Measurements from ENCODE around the gene CD274.
"Not testable (repeated sequence)": the region's sequence is repeated elsewhere in the genome, so short reads cannot be mapped to it uniquely, and the experiment has no call there.

CD274 gene

GRCh38 chr9:5468850-5469249 is 18.5 kb downstream of the CD274 start:
- DNase-seq = no peak

DNA sequence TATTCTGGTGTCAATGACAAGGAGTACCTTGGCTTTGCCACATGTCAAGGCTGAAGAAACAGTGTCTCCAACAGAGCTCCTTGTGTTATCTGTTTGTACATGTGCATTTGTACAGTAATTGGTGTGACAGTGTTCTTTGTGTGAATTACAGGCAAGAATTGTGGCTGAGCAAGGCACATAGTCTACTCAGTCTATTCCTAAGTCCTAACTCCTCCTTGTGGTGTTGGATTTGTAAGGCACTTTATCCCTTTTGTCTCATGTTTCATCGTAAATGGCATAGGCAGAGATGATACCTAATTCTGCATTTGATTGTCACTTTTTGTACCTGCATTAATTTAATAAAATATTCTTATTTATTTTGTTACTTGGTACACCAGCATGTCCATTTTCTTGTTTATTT is 19.8 kb downstream of the CD274 start:
- no peak for DNase-seq

DNA sequence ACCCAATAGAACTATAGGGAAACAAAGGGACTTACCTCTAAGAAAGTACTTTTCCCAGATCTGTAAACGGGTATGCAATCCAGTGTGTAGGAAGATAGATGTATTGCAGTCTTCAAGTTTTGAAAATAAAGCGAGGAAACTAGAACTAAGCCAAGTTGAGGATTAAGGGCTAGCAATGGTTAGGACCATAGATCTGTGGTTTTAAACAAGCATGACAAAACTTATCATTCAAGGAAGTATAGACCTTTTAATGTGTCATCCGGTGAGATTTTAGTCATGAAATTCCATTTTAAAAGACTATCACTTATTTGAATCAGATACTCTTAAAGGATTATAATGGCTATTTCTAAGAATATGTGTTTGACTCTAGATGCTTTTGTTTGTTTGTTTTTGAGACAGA is 20.5 kb downstream of the CD274 start:
- no peak for DNase-seq

DNA sequence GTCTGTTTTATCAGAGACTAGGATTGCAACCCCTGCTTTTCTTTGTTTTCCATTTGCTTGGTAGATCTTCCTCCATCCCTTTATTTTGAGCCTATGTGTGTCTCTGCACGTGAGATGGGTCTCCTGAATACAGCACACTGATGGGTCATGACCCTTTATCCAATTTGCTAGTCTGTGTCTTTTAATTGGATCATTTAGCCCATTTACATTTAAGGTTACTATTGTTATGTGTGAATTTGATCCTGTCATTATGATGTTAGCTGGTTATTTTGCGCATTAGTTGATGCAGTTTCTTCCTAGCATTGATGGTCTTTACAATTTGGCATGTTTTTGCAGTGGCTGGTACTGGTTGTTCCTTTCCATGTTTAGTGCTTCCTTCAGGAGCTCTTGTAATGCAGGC is 25.3 kb downstream of the CD274 start:
- DNase-seq = not testable (repeated sequence)

GRCh38 chr9:5478206-5478605 is 27.9 kb downstream of the CD274 start:
- DNase-seq = no peak

GRCh38 chr9:5479994-5480694 is 29.8 kb downstream of the CD274 start:
- no peak for DNase-seq

DNA sequence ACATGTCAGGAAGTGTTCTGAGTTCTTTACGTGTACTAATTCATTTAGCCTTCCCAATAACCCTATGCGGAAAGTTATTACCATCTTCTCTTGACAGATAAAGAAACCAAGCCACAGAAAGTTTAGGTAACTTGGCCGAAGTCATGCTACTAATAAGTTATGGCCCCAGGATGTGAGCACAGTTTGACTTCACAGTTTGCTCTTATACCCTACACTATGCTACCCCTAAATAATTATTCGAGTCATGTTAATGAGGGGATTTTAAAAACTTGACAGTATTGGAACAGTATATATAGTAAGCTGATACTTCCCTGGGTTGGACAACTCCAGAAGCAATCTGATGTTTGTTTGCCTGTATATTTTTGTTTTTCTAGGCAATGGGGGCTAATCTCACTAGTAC is 30.6 kb downstream of the CD274 start:
- DNase-seq = no peak

GRCh38 chr9:5481322-5482040 is 31.1 kb downstream of the CD274 start:
- DNase-seq = no peak

DNA sequence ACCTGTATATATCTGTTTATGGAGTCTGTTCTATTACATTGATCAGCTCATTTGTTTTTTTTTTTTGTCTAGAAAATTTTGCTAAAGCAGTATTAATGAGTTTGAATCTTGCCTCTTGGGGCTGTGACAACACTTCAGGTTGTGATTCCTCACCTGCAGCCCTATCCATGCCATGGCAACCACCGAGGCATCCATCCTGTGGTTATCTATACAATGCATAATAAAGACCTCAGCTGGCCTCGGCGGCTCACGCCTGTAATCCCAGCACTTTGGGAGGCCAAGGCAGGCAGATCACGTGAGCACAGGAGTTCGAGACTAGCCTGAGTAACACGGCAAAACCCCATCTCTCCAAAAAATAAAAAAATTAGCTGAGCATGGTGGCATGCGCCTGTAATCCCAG is 31.9 kb downstream of the CD274 start:
- no peak for DNase-seq

DNA sequence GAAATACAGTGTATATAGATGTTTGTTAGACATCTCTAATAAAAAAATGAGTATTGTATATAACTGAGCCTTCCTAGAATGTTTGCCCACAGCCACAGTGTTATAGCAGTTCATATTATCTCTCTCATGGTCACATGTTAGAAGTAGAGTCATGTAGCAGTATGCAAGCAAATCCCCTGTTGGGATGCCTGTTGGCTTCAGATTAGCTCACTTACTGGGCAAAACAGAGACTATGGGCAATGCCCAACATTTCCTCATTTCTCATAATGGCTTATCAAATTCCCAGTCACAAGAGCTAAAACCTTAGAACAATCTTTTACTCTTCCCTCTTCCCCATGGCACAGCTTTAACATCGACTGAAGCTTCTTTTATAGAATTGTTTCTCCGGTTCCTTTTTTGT is 33.0 kb downstream of the CD274 start:
- DNase-seq = no peak

- DNase-seq = no peak
Observed at GRCh38 chr9:5485378-5486085, 35.2 kb downstream of the CD274 start.

GRCh38 chr9:5486988-5487387 is 36.6 kb downstream of the CD274 start:
- DNase-seq = no peak

GRCh38 chr9:5488221-5489008 is 38.1 kb downstream of the CD274 start:
- no peak for DNase-seq

- no peak for DNase-seq
Observed at GRCh38 chr9:5489630-5490490, 39.5 kb downstream of the CD274 start.

DNA sequence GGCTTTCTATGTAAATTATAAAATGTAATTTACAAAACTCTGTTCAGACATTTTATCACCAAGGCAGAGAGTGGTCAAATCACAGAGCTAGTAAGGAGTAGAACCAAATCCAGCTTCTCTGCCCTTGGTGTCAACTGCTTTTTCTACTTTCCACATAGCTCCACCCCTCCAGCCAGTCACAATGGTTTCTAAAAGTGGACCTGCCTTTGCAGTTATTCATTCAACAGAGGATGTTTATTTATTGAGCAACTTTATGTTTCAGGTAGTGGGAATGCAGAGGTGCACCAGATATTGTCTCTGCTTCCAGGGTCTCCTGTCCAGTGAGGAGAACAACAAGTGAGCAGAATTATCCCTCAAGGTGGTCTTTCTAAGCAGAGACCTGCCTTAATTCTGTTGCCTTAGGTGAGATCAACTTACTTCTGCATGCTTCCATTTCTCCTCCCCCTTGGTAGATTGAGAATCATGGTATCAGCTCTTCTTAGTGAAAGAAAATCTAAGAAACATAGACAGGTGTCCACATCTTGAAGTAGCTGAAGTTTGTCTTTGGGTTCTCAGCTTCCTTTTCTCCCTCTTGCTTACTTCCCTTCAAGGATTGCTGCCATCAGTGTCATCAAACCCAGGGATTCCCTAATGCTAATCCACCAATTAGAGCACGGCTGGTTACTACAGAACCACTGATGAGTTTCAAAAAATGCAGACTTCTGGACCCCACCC is 42.8 kb downstream of the CD274 start:
- no peak for DNase-seq

GRCh38 chr9:5493679-5494511 is 43.6 kb downstream of the CD274 start:
- no peak for DNase-seq

DNA sequence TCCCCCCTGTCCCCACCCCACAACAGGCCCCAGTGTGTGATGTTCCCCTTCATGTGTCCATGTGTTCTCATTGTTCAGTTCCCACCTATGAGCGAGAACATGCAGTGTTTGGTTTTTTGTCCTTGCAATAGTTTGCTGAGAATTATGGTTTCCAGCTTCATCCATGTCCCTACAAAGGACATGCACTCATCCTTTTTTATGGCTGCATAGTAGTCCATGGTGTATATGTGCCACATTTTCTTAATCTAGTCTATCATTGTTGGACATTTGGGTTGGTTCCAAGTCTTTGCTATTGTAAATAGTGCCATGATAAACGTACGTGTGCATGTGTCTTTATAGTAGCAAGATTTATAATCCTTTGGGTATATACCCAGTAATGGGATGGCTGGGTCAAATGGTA is 44.4 kb downstream of the CD274 start:
- not testable (repeated sequence) for DNase-seq

- no peak for DNase-seq
Observed at GRCh38 chr9:5499157-5499556, 48.8 kb downstream of the CD274 start.

DNA sequence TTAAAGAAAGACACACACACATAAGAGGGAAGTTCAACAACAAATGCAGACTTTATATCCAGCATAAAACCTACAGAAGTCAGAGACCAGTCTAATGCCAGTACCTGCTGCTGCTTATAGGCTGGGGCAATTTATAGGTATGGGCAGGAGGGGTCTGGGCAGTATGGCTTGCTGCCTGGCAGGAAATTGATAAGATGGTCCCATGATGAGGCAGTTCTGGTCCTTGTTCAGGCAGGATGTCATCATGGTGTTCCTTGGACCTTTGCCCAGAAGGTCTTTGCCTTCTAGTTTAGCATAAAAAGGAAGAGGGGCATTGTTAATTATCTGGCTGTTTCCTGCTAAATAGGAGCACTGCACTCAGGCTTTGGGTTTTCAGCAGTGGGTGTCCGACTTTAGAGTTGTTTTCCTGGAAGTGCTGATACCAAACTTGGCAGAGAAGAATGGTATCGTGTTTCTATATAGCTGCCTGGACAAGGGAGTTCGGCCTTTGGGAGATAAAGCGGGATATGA is 49.6 kb downstream of the CD274 start:
- no peak for DNase-seq
